Jurkat, Clone E6-1 (cell line): ENCODE data around the gene SLC2A1.
A peak's percentile ranks its signal among the peaks of the same experiment; 100 is the strongest.
"Not testable (repeated sequence)": the region's sequence is repeated elsewhere in the genome, so short reads cannot be mapped to it uniquely, and the experiment has no call there.

Experiments used
- DNase-seq: peaks from one replicate; pipeline ENCODE4 v3.0.0-alpha.2; 2011; ENCODE audit warnings: low read depth, low spot score
- H3K4me3 ChIP-seq: 2 replicates; pipeline ENCODE4 v1.5.1; 2011; ENCODE audit warnings: mild to moderate bottlenecking, low read length, control low read depth, moderate library complexity

SLC2A1 gene

DNA sequence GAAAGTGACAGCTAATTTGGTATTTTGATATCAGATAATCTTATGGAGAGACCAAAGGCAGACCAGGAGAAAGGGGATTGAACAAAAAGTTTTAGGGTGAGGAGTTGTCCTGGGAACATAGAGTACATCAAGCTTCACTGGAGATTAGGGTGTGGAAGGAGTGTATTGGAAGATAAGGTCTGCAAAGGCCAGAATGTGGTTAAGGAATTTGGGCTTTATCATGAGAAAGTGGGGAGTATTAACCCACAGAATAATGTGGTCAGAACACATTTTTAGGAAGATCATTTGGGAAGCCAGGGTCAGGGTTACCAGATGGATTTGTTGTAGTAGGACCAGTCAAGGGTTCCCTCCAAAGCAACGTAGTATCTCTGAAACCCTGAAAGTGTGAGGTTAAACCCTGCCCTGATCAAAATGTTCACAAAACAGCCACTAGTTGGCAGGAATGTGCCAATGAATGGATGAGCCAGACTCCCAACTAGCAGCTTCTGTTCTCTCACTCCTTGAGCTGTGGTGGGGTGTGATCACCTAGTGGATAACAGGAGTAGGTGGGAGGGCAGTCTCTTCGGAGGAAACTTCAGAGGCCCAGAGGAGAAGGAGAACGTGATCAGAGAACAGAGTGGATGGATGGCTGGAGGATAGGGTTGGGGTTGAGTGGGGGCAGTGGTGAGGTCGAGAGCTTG is 35.8 kb downstream of the SLC2A1 start:
- peak overlapping the region; percentile 84 for H3K4me3 ChIP-seq
- peak; percentile 85 for DNase-seq

DNA sequence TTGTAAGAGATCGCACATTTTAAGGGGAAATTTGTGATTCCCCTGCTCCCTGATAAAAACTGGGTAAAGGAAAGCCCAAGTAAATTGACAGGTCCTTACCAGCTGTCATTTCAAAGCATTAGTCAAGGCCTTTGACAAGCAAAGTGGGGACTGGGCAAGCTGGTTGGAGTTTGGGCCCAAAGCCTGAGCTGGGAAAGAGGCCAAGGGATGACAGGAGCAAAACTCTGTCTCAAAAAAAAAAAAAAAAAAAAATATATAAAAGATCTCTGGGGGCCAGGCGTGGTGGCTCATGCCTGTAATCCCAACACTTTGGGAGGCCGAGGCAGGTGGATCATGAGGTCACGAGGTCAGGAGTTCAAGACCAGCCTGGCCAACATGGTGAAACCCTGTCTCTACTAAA is 36.9 kb downstream of the SLC2A1 start:
- no peak for DNase-seq

DNA sequence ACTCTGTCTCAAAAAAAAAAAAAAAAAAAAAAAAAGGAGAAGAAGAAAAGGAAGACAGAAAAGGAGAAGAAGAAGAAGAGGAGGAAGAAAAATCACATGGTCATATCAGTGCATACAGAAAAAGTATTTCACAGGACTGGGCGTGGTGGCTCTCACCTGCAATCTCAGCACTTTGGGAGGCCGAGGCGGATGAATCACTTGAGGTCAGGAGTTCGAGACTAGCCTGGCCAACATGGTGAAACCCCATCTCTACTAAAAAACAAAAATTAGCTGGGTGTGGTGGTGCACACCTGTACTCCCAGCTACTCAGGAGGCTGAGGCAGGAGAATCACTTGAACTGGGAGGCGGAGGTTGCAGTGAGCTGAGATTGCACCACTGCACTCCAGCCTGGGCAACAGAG is 39.0 kb downstream of the SLC2A1 start:
- not testable (repeated sequence) for DNase-seq, H3K4me3 ChIP-seq

More for the DNA sequence above, 36.9 kb downstream of the SLC2A1 start:
- H3K4me3 ChIP-seq = no peak overlapping the region

DNA sequence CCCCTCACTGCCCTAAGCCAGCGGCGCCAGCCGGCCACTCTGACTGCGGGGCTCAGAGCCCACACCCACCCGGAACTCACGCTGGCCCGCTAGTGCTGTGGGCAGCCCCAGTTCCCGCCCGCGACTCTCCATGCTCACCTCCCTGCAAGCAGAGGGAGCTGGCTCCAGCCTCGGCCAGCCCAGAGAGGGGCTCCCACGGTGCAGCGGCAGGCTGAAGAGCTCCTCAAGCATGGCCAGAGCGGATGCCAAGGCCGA is 41.5 kb downstream of the SLC2A1 start:
- no peak overlapping the region for H3K4me3 ChIP-seq
- no peak for DNase-seq

DNA sequence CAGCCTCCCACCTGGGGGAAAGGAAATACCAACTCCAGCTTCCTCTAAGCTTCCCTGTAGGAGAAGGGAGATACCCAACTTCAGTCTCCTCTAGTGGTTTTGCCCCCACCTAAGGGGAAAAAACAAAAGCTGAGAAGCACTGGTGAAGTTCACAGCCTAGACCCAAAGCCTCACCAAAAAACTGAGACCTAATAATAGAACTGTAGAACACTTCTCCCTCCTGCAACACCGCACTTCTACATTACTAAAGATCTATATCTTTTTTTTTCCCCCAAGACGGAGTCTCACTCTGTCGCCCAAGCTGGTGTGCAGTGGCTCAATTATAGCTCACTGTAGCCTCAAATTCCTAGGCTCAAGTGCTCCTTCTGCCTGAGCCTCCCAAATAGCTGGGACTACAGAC is 43.2 kb downstream of the SLC2A1 start:
- H3K4me3 ChIP-seq = no peak overlapping the region
- no peak for DNase-seq

DNA sequence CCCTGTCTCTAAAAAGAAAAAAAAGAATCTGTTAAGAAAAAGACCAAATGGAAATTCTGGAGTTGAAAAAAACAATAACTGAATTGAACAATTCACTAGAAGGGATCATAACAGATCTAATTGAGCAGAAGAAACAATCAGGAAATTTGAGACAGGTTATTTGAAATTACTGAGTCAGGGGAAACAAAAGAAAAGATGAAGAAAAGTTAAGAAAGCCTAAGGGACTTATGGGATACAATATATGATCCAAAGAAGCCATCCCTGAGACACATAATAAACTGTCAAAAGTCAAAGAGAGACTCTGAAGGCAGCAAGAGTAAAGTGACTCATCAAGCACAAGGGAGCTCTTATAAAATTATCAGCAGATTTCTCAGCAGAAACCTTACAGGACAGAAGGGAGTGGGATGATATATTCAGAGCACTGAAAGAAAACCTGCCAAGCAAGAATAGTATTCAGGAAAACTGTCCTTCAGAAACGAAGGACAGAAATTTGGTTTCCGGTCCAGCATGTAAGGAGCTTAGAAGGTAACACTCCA is 44.5 kb downstream of the SLC2A1 start:
- DNase-seq = no peak
- H3K4me3 ChIP-seq = no peak overlapping the region

DNA sequence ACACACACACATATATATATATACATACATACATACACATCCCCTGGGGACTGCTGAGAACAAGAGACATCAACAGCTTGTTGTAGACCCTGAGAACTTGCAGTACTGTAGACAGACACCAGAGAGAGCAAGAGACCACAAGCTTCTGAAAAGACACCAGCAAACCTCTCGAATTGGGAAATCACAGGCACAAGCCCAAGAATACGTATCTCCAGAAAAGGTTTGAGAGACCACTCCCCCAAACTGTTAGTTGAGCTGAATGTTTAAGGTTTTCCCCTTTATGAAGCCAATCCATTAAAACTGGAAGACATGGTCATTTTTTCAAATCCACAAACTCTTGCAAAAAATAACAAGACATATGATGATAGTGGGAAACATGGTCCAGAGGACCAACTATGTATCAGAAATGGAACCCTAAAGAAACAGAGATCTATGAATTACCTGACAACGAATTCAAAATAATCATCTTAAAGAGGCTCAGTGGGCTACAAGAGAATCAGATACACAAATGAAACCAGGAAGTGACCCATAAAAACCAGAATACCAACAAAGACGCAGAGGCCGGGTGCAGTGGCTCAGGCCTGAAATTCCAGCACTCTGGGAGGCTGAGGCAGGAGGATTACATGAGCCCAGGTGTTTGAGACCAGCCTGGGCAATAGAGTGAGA is 45.1 kb downstream of the SLC2A1 start:
- DNase-seq = peak; percentile 79
- H3K4me3 ChIP-seq = no peak overlapping the region

DNA sequence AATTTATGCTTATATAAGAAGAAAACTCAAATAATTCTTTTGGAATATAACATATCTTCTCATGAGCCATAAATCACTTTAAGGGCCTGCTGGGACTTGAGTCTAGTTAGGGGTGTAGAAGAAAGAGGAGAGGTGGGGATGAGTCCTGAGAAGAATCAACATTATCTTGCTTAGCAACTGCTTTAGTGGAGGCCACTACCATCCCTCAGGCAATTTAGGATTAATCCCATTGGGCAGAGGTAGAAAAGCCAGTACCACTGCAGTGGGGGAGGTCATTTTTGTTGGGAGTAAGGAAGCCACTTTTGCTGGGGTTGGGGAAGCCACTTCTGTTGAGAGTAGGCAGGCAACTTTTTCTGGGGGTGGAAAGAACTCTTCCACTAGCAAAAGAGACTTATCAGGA is 47.7 kb downstream of the SLC2A1 start:
- no peak for DNase-seq
- H3K4me3 ChIP-seq = no peak overlapping the region

DNA sequence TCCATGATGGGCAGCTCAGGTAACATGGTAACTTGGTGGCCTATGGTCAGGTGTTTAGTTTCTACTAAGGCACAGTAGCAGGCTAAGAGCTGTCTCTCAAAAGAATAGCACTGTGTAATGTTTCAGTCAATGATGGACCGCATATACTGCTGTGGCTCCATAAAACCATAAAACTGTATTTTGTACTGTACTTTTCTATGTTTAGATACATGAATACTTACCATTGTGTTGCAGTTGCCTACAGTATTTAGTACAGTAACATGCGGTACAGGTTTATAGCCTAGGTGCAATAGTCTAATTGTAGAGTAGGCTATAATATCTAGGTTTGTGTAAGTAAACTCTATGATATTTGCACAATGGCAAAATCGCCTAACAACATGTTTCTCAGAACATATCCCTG is 50.6 kb downstream of the SLC2A1 start:
- H3K4me3 ChIP-seq = no peak overlapping the region

DNA sequence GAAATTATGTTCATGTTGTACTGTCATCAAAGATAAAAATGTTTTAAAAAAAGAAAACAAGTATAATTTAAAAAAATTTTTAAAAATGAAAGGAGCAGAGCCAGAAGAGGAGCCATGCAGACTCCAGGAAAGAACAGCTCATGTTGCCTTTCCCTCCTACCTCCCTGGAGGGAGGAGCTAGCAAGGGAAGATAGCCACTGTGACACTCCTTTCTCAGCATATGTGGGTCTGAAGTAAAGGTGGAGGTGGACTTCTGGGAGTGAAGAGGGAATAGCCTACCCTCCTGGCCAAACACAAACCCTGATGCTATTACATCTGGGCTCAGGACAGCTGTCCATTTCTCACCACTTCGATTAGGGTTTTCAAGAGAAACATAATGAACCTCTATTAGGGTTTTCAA is 54.2 kb downstream of the SLC2A1 start:
- H3K4me3 ChIP-seq = no peak overlapping the region
- no peak for DNase-seq

More for the DNA sequence above, 50.6 kb downstream of the SLC2A1 start:
- DNase-seq = no peak

DNA sequence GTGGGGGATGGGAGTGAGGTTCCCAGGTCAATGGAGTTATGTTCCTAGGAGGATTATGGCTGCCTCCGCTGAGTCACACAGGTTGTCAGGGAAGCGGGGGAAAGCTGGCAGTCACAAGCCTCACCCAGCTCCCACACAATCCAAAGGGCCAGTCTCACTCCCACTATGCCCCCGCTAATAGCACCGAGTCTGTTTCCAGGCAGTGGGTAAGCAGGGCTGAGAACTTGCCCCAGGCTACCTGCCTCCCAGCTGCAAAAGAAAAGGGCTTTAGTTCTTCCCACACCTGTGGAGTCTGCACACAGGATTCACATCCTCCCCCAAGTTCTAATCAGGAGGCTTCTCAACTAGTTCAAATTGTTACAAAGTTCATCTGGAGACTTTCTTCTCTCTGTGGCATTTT is 58.7 kb downstream of the SLC2A1 start:
- not testable (repeated sequence) for DNase-seq, H3K4me3 ChIP-seq

DNA sequence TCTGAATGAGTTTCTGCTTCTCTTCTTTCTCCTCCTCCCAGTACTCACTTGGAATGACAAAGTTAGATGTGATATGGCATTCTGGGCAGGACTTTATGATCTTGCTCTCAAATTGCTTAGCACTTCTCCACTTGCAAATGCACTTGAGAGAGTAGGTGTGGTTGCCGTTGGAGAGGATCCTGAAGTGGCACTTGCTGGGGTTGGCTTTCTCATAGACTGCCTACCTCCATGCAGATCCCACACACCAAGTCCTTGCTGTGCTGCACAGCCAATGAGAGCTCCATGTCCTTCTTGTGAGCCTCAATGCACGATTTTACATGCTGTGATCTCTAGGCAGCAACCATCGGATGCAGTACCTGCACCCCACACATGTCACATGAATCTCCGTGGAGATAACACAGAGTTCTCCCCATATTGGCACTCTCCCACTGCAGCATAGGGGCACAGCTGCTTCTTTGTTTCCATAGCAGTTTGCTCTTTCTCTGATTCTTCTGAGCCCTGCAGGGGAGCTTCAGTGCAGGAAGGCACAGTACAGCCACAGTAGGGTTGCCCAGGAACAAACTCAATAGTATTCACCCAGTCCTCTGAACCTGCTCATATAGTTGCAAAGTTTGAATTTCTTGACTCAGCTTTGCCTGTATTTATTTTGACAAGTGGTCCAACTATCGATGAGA is 67.1 kb downstream of the SLC2A1 start:
- DNase-seq = no peak

DNA sequence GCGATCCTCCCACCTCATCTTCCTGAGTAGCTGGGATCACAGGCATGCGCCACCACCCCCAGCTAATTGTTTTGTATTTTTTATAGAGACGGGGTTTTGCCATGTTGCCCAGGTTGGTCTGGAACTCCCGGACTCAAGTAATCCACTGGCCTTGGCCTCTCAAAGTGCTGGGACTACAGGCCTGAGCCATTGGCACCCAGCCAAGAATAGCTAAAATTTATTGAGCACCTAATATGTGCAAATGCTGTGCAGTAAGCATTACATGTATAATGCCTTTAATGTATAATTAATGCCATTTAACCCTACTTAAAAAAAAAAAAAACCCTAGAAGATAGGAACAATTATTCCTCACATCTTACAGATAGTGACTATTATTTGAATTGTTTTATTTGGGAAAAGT is 69.4 kb downstream of the SLC2A1 start:
- no peak overlapping the region for H3K4me3 ChIP-seq
- DNase-seq = no peak

More for the DNA sequence above, 67.1 kb downstream of the SLC2A1 start:
- no peak overlapping the region for H3K4me3 ChIP-seq

DNA sequence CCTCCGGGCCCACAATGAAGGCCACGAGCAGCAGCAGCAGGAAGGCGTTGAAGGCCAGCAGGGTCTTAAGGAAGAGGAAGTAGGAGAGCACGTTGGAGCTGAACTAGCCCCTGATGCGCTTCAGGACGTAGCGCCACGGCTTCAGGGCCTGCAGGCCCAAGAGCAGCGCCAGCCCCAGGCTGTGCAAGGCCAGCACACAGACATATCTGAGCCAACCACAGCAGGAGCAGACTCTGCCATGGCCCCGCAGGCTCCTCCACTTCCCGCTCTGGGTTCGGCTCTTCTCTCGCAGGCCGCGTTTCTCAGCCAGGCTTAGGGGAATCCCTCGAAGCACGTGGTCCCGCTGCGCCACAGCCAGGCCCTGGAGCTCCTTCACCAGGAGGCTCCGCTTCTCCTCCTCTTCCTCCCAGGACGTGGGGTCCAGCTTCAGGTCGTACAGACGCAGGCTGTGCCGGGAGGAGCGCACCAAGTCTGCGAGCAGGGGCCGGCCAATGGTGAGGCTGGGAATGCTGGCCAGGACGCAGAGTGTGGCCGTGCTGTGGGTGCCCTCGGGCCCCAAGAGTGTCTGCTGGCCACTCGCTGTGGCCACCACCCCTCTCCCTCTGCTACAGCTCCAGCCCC is 70.5 kb downstream of the SLC2A1 start:
- no peak overlapping the region for H3K4me3 ChIP-seq
- DNase-seq = no peak

DNA sequence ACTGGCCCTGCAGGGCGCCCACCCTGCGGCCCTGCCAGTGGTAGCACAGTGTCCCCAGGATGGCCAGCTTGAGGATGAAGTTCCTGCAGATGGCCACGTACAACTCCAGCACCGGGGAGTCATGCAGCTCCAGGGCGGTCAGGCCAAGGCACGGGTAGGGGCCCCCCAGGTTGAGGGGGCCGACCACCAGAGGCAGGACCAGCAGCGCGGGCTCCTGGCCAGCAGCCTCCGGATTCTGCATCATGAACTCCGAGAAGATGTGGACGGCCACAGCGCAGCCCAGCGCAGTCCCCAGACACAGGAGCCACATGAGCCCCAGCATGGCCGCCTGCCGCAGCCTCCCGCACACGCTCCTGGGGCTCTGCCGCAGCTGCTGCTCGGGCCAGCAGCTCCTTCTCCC is 71.3 kb downstream of the SLC2A1 start:
- DNase-seq = no peak
- H3K4me3 ChIP-seq = no peak overlapping the region

DNA sequence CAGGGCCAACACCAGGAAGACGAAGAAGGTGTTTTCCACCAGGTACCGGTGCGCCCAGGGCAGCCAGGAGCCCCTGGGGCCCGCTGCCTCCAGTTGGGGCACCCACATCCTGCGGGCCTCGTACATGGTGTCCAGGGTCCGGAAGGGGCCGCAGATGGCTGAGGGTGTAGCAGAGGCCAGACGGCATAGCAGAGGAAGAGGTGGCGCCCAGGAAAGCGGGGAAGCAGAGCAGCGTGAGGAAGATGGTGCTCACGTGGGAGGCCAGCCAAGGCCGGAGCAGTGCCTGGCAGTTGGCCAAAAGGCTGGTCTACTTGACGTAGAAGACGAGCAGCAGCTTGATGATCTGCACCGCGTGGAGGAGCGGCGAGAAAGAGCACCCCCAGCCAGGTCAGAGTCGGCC is 71.9 kb downstream of the SLC2A1 start:
- H3K4me3 ChIP-seq = no peak overlapping the region
- DNase-seq = no peak

DNA sequence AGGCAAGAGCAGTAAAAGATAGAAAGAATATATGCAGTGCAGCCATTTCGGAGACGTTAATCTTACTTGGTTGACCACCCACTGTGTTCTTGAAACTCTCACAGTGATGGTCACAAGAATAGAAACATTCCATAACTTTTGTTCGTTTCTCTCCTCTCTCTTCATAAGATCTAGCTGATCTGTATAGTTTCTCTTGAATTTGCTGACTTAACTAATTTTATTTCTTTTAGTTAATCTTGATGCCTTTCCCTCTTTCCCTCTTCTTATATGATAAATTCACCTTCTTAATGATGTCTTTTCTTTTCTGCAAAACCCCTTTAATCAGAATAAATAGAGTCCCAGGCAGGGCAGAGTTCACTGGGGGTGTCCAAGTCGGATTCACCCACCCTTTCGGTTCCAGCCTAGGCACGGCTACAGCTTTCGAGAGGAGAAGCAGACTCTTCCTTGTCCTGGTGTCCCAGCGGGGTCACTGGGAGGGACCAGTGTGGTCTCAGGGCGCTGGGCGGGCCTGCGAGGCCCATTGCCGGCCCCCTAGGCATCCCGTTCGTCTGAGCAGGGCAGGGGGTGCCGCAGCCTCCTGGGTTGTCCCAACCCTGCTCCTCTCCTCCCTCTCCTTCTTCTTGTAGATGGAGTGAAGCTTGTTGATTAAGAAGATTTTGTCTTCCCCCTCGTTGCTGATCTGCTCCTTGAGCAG is 72.5 kb downstream of the SLC2A1 start:
- DNase-seq = no peak
- H3K4me3 ChIP-seq = no peak overlapping the region

DNA sequence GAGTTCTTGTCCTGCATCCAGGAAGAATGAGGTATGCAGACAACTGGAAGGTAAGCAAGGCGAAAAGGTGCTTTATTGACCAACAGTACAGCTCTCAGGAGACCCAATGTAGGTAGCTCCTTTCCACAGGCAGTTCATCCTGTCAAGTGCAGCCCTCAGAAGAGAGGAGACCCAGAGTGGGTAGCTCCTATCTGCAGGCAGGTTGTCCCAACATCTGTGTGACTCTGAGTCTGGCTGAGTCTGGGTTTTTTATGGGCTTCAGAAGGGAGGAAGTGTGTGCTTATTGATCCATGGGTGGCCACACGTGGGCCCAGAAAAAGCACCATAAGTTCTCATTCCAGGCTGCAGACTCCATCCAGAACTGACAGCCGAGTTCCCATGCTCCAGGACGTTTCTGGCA is 78.3 kb downstream of the SLC2A1 start:
- H3K4me3 ChIP-seq = no peak overlapping the region
- DNase-seq = no peak

DNA sequence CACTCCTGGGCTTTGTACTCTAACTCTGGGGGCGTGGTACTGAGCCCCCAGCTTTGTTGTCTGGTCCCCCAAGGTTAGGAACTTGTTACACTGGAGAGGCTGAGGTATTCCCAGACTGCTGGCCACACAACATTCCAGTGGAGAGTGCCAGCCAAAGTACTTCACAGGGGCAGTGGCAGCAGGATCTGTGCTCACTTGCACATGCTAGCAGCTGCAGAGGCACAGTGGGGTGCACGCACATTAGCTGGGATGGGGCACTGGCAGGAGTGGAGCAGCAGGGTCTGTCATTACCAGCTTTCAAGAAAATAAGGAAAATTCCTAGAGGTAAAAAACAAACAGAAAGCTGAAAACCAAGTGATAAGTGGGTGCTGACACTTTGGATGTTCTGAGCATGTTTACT is 81.3 kb downstream of the SLC2A1 start:
- H3K4me3 ChIP-seq = no peak overlapping the region
- DNase-seq = no peak

DNA sequence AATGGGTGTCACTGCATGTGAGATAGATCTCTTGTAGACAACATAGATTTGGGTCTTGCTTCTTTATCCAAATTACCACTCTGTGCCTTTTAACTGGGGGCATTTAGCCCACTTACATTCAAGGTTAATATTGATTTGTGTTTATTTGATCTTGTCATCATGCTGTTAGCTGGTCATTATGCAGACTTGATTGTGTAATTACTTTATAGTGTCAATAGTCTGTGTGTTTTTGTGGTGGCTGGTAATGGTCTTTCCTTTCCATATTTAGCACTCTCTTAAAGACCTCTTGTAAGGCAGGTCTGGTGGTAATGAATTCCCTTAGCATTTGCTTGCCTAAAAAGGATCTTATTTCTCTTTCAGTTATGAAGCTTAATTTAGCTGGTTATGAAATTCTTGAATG is 82.7 kb downstream of the SLC2A1 start:
- no peak for DNase-seq
- H3K4me3 ChIP-seq = no peak overlapping the region
